ENCODE results near the gene SEC14L1.
"Not testable (repeated sequence)": the region's sequence is repeated elsewhere in the genome, so short reads cannot be mapped to it uniquely, and the experiment has no call there.

SEC14L1 gene

GRCh38 chr17:77142689-77143088 is 1.9 kb downstream of the SEC14L1 start:
- no peak for DNase-seq

- no peak for DNase-seq
Observed at GRCh38 chr17:77143306-77143705, 2.5 kb downstream of the SEC14L1 start.

GRCh38 chr17:77144227-77144626 is 3.5 kb downstream of the SEC14L1 start:
- no peak for DNase-seq

GRCh38 chr17:77145224-77145611 is 4.4 kb downstream of the SEC14L1 start:
- no peak for DNase-seq

GRCh38 chr17:77145612-77146245 is 5.0 kb downstream of the SEC14L1 start:
- DNase-seq, result no peak

- DNase-seq, result no peak
Observed at GRCh38 chr17:77146246-77146632, 5.5 kb downstream of the SEC14L1 start.

- no peak for DNase-seq
Observed at GRCh38 chr17:77146882-77147281, 6.1 kb downstream of the SEC14L1 start.

- no peak for DNase-seq
Observed at GRCh38 chr17:77147357-77147801, 6.6 kb downstream of the SEC14L1 start.

- no peak for DNase-seq
Observed at GRCh38 chr17:77148077-77148939, 7.5 kb downstream of the SEC14L1 start.

- DNase-seq, result no peak
Observed at GRCh38 chr17:77148940-77149510, 8.3 kb downstream of the SEC14L1 start.

GRCh38 chr17:77150196-77150595 is 9.4 kb downstream of the SEC14L1 start:
- no peak for DNase-seq

GRCh38 chr17:77151186-77151585 is 10.4 kb downstream of the SEC14L1 start:
- DNase-seq, result no peak

GRCh38 chr17:77152056-77152455 is 11.3 kb downstream of the SEC14L1 start:
- not testable (repeated sequence) for DNase-seq

- DNase-seq, result no peak
Observed at GRCh38 chr17:77153472-77153871, 12.7 kb downstream of the SEC14L1 start.

GRCh38 chr17:77153999-77154586 is 13.3 kb downstream of the SEC14L1 start:
- DNase-seq, result no peak

- DNase-seq, result no peak
Observed at GRCh38 chr17:77155125-77155524, 14.4 kb downstream of the SEC14L1 start.

- DNase-seq, result not testable (repeated sequence)
Observed at GRCh38 chr17:77157766-77158165, 17.0 kb downstream of the SEC14L1 start.

GRCh38 chr17:77160091-77160874 is 19.5 kb downstream of the SEC14L1 start:
- no peak for DNase-seq

GRCh38 chr17:77160875-77161530 is 20.2 kb downstream of the SEC14L1 start:
- DNase-seq, result no peak

GRCh38 chr17:77161953-77162352 is 21.2 kb downstream of the SEC14L1 start:
- no peak for DNase-seq

- no peak for DNase-seq
Observed at GRCh38 chr17:77163001-77163400, 22.2 kb downstream of the SEC14L1 start.

All from effector CD4-positive, alpha-beta T cell (primary cell).